Measurements from ENCODE around the gene DSG3.

DNA sequence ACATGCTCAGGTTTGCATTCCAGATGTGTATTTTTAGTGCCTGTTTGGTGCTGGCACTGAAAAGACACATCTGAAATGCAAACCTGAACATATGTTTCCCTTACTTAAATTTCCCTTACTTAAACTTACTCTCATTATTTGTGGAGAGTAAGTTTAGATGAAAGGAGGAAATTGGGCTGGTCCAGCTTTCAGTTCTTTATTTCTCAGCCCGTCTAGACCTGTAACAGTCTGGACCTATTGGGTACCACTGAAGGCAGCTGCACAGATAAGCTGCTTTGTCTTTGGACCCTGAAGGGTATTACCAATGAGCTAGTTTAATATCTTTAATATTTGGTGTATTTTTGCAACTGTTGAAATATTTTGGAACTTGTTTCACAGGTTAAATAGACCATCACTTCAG, 17.0 kb upstream of the DSG3 start:
- TF ChIP-seq, protein P1, sequence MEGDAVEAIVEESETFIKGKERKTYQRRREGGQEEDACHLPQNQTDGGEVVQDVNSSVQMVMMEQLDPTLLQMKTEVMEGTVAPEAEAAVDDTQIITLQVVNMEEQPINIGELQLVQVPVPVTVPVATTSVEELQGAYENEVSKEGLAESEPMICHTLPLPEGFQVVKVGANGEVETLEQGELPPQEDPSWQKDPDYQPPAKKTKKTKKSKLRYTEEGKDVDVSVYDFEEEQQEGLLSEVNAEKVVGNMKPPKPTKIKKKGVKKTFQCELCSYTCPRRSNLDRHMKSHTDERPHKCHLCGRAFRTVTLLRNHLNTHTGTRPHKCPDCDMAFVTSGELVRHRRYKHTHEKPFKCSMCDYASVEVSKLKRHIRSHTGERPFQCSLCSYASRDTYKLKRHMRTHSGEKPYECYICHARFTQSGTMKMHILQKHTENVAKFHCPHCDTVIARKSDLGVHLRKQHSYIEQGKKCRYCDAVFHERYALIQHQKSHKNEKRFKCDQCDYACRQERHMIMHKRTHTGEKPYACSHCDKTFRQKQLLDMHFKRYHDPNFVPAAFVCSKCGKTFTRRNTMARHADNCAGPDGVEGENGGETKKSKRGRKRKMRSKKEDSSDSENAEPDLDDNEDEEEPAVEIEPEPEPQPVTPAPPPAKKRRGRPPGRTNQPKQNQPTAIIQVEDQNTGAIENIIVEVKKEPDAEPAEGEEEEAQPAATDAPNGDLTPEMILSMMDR (IDR thresholded peaks at IDR 0.05), result no peak
- no peak for TF ChIP-seq EZH2 (IDR thresholded peaks at IDR 0.05)
- no peak for TF ChIP-seq EZH2phosphoT487 (IDR thresholded peaks at IDR 0.05)

All from neural progenitor cell (in vitro differentiated cells).